Left ventricle myocardium inferior (tissue), 1 donor: ENCODE results near the gene FRY. TPM values are rescaled to one million over a fixed set of nuclear protein-coding genes. Genes with fewer than 3 reads are reported as not detected.

Source experiments
- DNase-seq: peaks from one replicate; pipeline ENCODE4 v3.0.0-alpha.2; 2020
- H3K27ac ChIP-seq: fragments of 200-600 bp; replicated peaks from 2 replicates; pipeline ENCODE4 v1.8.0; 2021
- H3K27me3 ChIP-seq: fragments of 200-600 bp; 2 replicates; pipeline ENCODE4 v1.8.0; 2021; ENCODE audit warnings: low read depth
- H3K36me3 ChIP-seq: fragments of 200-600 bp; 2 replicates; pipeline ENCODE4 v1.8.0; 2021
- H3K4me1 ChIP-seq: fragments of 200-600 bp; 2 replicates; pipeline ENCODE4 v1.8.0; 2021
- H3K4me3 ChIP-seq: fragments of 200-600 bp; 2 replicates; pipeline ENCODE4 v1.8.0; 2021; ENCODE audit warnings: mild to moderate bottlenecking, moderate library complexity
- H3K9me3 ChIP-seq: fragments of 200-600 bp; replicated peaks from 2 replicates; pipeline ENCODE4 v1.8.0; 2021
- intact Hi-C: fragments of 100-400 bp; cut with micrococcal nuclease; formaldehyde crosslinking; loops from one replicate; pipeline ENCODE4 v1.11.0; 2022
- total RNA-seq: library from RNA; stranded (reverse); fragmentation: NEBNext Ultra II Directional; extraction: Animal tissue kit (Norgen Biotek cat#: 25700); gene quantifications from one replicate; pipeline ENCODE4 v1.2.1, GENCODE V29; 2021
- TF ChIP-seq, protein P1 (sequence below): fragments of 200-600 bp; IDR thresholded peaks from 2 replicates; pipeline ENCODE4 v1.8.0; 2021; ENCODE audit warnings: antibody characterized with exemption, mild to moderate bottlenecking, borderline replicate concordance
- donor health status: DM: no; HTN: yes; CAD: no; lungs with severe emphysema.

Gene FRY
- total RNA-seq, 1 donor from 2014 or later, result 167 TPM

DNA sequence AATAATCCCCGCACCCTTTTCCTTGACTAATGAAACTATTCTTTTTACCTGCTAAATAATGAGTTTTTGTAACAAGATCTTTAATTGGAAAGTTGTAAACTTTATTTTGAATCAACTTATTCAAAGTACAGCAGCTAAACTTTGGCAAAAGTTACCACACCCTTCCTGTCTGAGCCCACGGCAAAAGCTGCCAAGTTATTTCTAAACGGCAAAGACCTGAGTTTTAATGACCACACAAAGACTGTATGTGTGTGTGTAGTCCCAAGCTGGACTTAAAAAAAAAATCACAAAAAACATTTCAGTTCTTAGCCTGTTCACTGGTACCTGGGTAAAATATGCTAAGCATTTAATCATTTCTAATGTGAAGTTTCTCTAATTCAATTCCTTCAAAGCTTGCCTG lies 222.8 kb downstream of the FRY start:
- H3K4me1 ChIP-seq, result peaks cover 75% of the 10 kb centered on the region
- intact Hi-C loops, result no loop called here
- H3K9me3 ChIP-seq, result no peaks in the 10 kb centered on the region
- H3K27me3 ChIP-seq, result no peaks in the 10 kb centered on the region
- TF ChIP-seq, protein P1, sequence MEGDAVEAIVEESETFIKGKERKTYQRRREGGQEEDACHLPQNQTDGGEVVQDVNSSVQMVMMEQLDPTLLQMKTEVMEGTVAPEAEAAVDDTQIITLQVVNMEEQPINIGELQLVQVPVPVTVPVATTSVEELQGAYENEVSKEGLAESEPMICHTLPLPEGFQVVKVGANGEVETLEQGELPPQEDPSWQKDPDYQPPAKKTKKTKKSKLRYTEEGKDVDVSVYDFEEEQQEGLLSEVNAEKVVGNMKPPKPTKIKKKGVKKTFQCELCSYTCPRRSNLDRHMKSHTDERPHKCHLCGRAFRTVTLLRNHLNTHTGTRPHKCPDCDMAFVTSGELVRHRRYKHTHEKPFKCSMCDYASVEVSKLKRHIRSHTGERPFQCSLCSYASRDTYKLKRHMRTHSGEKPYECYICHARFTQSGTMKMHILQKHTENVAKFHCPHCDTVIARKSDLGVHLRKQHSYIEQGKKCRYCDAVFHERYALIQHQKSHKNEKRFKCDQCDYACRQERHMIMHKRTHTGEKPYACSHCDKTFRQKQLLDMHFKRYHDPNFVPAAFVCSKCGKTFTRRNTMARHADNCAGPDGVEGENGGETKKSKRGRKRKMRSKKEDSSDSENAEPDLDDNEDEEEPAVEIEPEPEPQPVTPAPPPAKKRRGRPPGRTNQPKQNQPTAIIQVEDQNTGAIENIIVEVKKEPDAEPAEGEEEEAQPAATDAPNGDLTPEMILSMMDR, result no peak
- H3K27ac ChIP-seq, result peak overlapping the region; percentile 93
- peaks cover 26% of the 10 kb centered on the region for H3K36me3 ChIP-seq
- DNase-seq, result no peak
- peak overlapping the region; percentile 64 for H3K4me3 ChIP-seq

DNA sequence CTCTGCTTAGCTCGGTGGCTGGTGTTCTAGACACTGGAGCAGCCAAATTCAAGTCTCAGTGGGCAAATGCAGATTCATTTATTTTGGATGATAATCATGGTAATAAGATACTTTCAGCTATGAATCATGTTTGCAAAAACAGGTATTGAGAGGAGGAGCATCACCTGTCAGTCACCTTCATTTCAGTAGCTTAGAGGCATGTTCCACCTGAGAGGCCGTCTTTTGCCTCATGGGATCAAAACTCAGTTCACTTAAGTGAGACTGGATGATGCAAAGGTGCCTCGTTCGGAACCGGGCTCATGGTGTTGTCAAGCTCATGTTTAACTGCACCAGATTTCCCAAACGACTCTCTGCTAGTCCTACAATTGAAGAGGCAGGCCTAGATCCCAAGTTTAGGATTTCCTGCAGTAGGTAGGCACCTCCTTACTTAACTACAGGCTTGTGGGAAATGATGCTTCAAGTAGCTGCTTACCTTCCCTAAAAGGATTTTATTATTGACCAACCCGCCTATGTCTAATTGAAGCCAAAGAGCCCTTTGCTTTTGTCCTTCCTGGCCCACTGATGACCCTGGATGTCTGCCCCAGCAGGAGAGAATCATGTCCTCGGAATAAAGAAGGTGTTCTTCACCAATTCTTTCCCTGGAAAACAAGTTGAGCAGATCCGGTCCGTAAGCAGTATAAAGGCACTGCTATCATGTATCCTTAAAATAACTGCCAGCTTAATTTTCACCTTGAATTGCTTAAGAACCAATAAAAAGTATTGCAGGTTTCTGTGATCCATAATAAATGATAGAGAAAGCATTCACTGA lies 223.5 kb downstream of the FRY start:
- intact Hi-C loops, result no loop called here
- no peaks in the 10 kb centered on the region for H3K9me3 ChIP-seq
- no peak for DNase-seq
- H3K27ac ChIP-seq, result peak overlapping the region; percentile 93
- no peaks in the 10 kb centered on the region for H3K27me3 ChIP-seq
- peak overlapping the region; percentile 64 for H3K4me3 ChIP-seq
- H3K4me1 ChIP-seq, result peaks cover 82% of the 10 kb centered on the region
- peaks cover 19% of the 10 kb centered on the region for H3K36me3 ChIP-seq
- TF ChIP-seq, protein P1, result no peak

DNA sequence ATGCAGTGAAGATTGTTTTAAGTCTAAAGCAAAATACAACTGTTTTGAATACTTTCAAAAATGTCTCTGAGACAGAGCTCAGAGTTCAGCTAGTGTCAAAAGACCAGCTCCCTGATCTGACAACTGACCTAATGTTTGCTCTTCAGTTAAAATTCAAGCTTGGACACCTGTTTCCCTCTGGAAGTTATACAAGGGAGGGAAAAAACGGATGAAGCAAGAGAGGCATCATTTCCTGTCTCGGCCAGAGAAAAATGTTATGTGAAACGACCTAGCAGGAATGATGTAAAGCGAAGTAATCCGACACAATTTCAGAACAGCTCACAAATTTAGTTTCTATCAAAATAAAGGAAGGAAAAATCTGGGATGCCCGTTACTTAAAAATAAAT lies 224.1 kb downstream of the FRY start:
- Histone ChIP-seq H3K27ac (peak overlapping the region; percentile 93), H3K9me3 (no peaks in the 10 kb centered on the region), H3K4me3 (peak overlapping the region; percentile 64), H3K4me1 (peaks cover 88% of the 10 kb centered on the region), H3K36me3 (peaks cover 13% of the 10 kb centered on the region), H3K27me3 (no peaks in the 10 kb centered on the region)
- no peak for DNase-seq
- TF ChIP-seq, protein P1, result no peak
- intact Hi-C loops, result no loop called here

DNA sequence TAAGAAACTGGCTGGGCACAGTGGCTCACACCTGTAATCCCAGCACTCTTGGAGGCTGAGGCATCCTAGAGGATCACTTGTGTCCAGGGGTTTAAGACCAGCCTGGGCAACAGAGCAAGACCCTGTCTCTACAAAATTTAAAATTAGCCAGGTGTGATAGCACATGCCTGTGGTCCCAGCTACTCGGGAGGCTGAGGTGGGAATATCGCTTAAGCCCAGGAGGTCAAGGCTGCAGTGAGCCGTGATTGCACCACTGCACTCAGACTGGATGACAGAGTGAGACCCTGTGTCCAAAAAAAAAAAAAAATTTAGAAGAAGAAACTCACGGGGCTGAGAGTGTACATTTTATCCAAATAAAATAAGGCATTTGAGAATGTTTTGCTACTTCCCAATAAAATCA lies 224.7 kb downstream of the FRY start:
- peaks cover 10% of the 10 kb centered on the region for H3K36me3 ChIP-seq
- peak overlapping the region; percentile 93 for H3K27ac ChIP-seq
- peak overlapping the region; percentile 64 for H3K4me3 ChIP-seq
- no peaks in the 10 kb centered on the region for H3K27me3 ChIP-seq
- no peak for DNase-seq
- H3K4me1 ChIP-seq, result peaks cover 93% of the 10 kb centered on the region
- intact Hi-C loops, result no loop called here
- H3K9me3 ChIP-seq, result no peaks in the 10 kb centered on the region
- TF ChIP-seq, protein P1, result no peak

DNA sequence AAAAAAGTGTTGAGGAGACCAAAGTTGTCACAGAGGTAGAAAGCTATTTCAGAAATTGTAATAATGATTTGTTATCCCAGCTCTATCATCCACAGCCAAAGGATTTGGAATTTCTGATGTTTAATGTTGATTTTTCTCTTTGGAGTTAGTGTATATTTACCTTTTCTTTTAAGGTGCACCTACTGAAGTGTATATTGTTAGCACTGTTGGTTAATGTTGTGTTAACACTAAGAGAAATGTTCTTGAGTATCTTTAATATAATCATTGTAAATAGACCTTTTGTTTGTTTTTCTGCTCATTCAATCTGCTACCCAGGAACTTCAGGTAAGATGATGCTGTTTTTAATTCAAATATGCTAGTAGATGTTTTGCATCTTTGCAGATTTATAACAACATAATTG lies 226.1 kb downstream of the FRY start:
- H3K4me1 ChIP-seq, result peaks cover 96% of the 10 kb centered on the region
- no peaks in the 10 kb centered on the region for H3K27me3 ChIP-seq
- peaks cover 7% of the 10 kb centered on the region for H3K36me3 ChIP-seq
- H3K27ac ChIP-seq, result peak overlapping the region; percentile 93
- no peak for DNase-seq
- intact Hi-C loops, result no loop called here
- H3K9me3 ChIP-seq, result no peaks in the 10 kb centered on the region
- TF ChIP-seq, protein P1, result no peak
- peak overlapping the region; percentile 1 for H3K4me3 ChIP-seq
